PFSK-1 (cell line): ENCODE results near the gene TXNDC11.

Experiments used
- FOXP2 ChIP-seq: optimal IDR thresholded peaks from 2 replicates; pipeline ENCODE3; 2011; ENCODE audit warnings: borderline replicate concordance, control low read depth, inconsistent platforms; ENCODE audit not compliant: insufficient read depth; ENCODE audit errors: extremely low read length, extremely low read depth
- POLR2AphosphoS5 ChIP-seq: IDR thresholded peaks from 2 replicates; pipeline ENCODE4 v1.6.1; 2012; ENCODE audit warnings: low read depth, mild to moderate bottlenecking, control low read depth, low read length, moderate library complexity
- REST ChIP-seq, 2 experiments: IDR thresholded peaks; 2 replicates each; pipeline versions ENCODE4 v1.6.1 to v1.8.0; 2011 to 2012; ENCODE audit warnings: low read depth in 2 of 2, low read length in 2 of 2, control low read depth in 1 of 2, inconsistent platforms in 1 of 2, mild to moderate bottlenecking in 1 of 2, moderate library complexity in 1 of 2; ENCODE audit not compliant: insufficient read depth in 1 of 2
- SIN3A ChIP-seq: IDR thresholded peaks from 2 replicates; pipeline ENCODE4 v1.6.1; 2012; ENCODE audit warnings: mild to moderate bottlenecking, low read length, moderate library complexity, borderline replicate concordance; ENCODE audit not compliant: insufficient read depth
- TAF1 ChIP-seq: IDR thresholded peaks from 2 replicates; pipeline ENCODE4 v1.6.1; 2012; ENCODE audit warnings: low read length, control low read depth, borderline replicate concordance; ENCODE audit not compliant: insufficient read depth

- no peak for TF ChIP-seq TAF1
- TF ChIP-seq REST (IDR thresholded peaks at IDR 0.05; ENCODE audit: insufficient read depth in 1 of 2, low read depth in 2 of 2, low read length in 2 of 2), result no peak
- TF ChIP-seq POLR2AphosphoS5, result no peak
- no peak for TF ChIP-seq SIN3A
- no peak for TF ChIP-seq FOXP2
Measured at GRCh38 chr16:11683145-11683544, 59.5 kb downstream of the TXNDC11 start.
